GM08714 (cell line): Measurements from ENCODE around the gene MYNN.

Experiments used
- H3K4me3 ChIP-seq: fragments of 200-500 bp; sonication (Bioruptor generic); 2 replicates; pipeline ENCODE4 v1.5.1; 2014; ENCODE audit warnings: mild to moderate bottlenecking, low read length, inconsistent platforms
- ZNF274 ChIP-seq: IDR thresholded peaks from 2 replicates; pipeline ENCODE4 v1.6.1; 2012; ENCODE audit warnings: mild to moderate bottlenecking, low read depth, low read length

The MYNN gene

DNA sequence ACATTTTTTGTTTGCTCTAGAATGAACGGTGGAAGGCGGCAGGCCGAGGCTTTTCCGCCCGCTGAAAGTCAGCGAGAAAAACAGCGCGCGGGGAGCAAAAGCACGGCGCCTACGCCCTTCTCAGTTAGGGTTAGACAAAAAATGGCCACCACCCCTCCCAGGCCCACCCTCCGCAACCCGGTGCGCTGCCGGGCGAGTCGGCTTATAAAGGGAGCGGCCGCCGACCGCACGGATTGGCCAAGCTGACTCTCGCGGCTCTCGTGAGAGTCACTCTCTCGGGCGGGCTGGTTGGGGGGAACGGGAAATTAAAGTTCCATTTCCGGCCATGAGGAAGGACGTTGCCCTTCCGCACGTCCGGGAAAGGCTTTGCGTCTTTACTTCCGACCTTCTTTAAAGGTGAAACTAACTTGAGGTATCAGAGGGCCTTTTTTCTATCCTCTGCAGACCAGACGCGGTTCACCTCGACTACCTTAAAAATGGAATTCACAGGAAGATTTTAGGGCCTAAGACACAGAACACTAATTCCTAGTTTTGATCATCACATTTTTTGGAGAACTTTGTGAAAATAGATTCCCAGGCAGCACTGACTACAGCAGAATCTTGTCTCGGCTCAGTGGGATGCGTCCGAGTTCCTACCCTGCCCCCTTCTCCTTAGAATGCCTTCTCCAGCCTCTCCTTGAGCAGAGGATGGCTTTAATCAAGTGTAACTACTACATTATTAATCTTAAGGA lies 8.1 kb upstream of the MYNN start, which contains the start of gene TERC:
Gene TERC (minus strand): TSS at position 179 of the 731 bp plus-strand sequence.
- peak within 1 kb of the TSS; percentile 60; the same call in 1 of the 2 replicates for H3K4me3 ChIP-seq
- no peak for TF ChIP-seq ZNF274

DNA sequence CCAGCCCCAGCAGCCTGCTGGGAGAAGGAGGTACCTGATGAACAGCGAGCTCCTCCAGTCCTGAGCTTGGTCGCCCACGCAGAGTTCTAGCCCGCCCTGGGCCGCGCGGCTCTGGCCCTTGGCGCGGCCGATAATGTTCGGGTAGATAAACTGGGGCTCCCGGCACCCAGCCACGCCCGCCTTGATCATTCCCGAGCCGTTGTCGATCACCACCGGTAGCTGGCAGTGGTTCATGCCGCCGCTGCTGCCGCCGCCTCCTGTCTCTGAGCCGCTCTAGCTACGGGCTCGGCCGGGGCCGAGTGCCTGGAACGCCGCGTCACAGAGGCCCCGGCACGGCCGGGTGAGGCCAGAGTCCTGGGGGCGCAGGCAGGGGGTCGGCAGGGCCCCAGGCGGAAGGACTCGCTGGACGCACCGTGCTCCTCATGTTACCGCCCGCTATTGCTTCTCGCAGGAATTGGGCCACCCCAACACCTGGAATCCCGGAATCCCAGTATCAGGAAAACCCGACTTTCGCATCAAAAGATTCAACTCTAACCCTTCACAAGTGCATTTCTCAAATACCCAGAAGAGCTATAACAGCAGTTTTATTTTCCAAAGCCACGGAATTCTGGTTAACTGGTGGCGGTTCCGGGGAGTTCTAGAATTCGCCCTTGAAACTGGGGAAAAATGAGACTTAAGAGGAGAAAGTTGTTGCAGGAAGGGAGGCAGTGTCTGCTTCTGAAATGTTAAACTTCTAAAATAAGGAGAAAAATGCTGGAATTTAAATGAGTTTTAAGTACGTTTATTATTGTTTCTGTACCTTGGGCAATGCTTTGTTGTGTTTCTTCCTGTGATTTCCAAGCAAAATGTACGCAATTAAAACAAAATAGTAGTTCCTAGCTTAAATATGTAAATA lies 3.7 kb upstream of the MYNN start, which contains the start of gene ACTRT3:
Gene ACTRT3 (minus strand): TSS at position 275 of the 895 bp plus-strand sequence. CDS start 41 bp downstream, at position 234.
- TF ChIP-seq ZNF274, result no peak
- H3K4me3 ChIP-seq, result peak within 1 kb of the TSS; percentile 96

DNA sequence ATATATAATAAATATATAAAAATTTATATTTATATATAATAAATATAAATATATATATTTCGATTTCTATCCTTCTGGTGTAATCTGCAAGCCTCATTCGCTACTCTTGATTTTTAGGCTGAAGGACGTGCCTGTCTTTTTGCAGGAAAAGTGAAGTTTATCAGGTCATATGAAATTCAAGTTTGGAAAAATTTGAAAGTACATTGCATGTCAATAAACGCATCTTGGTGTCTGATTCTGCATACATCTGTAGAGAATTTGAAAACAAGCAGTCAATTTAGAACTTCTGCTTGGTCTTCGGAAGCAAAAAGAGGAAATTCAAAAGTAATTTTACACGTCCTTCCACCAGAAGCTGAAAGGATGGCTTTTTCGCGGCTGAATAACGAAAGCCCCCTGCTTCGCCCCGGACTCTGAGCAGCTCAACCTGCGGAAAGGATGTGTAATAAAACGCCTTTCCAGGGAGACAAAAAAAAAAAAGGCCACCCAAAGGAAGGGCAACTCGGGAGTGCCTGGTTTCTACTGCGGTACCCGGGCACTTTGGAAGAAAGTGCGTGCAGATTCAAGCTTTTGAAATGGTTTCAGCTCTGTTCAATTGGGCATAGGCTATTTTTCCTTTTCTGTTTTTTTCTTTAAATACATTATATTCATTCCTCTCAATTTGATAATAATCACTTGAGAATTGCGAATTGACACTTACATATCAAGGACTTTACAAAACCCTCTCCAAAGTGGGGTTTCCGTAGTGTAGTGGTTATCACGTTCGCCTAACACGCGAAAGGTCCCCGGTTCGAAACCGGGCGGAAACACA lies 1.5 kb upstream of the MYNN start:
- peak overlapping the region; percentile 77 for H3K4me3 ChIP-seq
- TF ChIP-seq ZNF274, result no peak

DNA sequence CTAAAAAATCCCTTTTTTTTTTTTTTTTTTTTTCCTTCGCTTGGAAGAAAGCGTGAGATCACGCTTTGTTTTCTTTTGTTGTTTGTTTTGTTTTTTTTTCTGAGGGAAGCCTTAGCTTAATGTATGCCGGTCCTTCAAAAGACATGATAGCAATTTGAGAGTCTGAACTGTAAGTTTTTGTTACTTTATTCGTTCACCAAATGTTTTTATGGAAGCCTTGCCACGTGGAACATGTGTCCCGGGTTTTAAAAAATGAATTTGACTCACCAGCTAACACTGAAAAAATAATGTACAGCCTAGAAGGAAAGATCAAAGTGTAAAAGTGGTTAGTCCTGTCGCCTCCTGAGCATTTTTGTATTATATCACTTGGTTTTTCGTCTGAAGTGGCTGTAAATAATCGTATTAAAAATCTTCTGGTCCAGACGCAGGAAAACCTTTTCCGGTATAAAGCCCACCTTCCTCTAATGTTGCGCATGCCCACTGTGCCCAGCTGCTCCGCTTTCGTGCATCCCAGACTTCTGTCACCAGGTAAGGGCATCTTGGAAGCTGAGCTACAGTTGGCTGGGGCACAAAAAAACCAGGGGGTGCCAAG lies 795 bp upstream of the MYNN start:
- peak overlapping the region; percentile 77 for H3K4me3 ChIP-seq
- no peak for TF ChIP-seq ZNF274

DNA sequence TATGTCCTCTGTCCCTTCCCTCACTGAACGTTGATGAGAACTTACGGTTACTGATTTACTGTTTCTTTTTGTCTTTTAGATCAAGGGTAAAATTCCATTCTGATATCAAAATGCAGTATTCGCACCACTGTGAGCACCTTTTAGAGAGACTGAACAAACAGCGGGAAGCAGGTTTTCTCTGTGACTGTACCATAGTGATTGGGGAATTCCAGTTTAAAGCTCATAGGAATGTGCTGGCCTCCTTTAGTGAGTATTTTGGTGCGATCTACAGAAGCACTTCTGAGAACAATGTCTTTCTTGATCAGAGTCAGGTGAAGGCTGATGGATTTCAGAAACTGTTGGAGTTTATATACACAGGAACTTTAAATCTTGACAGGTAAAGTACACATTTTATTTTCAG lies 990 bp downstream of the MYNN start:
- TF ChIP-seq ZNF274, result no peak
- H3K4me3 ChIP-seq, result peak overlapping the region; percentile 77

DNA sequence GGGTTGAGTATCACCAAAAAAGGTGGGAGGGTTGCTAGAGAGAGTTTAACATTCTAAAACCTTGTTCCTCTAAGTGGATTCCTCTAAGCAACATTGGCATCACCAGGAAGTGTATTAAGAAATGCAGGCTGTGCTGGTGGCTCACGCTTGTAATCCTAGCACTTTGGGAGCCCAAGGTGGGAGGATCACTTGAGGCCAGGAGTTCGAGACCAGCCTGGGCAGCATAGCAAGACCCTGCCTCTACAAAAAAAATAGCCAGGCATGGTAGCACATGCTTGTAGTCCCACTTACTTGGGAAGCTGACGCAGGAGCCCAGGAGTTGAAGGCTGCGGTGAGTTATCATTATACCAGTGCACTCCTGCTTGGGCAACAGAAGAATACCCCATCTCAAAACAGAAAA lies 4.6 kb downstream of the MYNN start:
- no peak overlapping the region for H3K4me3 ChIP-seq
- TF ChIP-seq ZNF274, result no peak

DNA sequence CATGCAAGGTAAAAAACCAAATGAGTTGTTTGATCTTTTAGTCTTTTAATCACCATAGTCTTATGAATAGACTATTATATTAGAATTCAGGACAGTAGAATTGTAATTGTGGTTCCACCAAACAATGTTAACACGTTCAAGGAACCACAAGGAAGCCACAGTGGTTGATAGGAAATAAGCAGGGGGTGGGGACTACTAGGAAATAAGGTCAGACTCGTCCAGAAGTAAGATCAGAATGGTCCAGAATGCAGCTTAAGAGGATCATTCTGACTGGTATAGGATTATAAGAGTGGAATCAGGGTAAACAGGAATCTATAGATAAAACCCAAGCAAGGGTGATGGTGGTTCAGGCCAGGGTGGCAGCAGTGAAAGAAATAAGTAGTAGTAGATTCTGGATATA lies 7.5 kb downstream of the MYNN start:
- no peak overlapping the region for H3K4me3 ChIP-seq
- TF ChIP-seq ZNF274, result no peak

DNA sequence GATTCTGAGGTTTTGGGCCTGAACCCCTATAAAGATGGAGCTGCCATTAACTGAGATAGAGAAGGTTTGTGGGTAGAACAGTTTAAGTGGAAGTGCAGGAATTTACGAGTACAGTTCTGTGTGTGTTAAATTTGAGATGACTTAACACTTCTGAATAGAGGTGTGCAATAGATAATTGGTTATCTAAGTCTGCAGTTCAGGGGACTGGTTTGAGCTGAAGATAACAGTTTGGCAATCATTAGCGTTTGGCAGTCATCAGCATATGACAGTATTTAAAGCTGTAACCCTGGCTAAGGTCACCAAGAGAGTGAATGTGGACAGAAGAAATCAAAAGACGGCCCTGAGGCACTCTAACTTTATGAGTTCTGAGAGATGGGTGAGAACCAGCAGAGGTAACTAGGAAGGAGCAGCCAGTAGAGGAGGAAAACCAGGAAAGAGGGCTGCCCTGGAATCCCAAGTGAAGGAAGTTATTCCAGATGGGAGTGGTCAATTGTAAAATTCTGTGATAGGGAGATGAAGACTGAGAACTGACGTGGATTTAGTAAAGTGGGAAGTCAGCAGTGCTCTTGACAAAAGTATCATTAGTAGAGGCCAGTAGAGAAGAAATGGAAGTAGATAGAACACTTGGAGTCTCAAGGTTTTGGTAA lies 8.1 kb downstream of the MYNN start:
- H3K4me3 ChIP-seq, result no peak overlapping the region
- TF ChIP-seq ZNF274, result no peak

DNA sequence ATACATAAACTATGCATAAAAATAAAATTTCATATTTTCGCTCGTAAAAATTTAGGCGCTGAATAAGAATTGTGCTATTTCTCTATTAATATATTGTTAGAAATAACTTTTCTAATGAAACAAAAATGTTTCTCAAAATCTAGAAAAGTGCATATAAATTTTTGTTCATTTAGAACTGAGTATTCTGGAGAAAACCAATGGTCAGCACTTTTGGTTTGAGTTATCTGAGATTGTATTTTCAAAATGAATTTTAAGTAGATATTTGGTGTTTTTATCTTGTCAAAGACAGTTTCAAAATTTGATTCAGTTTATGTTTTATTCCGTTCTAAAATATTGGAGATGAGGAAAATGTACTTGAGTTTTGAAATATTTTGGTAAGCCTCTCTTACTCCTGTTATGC lies 13.9 kb downstream of the MYNN start:
- H3K4me3 ChIP-seq, result no peak overlapping the region
- no peak for TF ChIP-seq ZNF274

DNA sequence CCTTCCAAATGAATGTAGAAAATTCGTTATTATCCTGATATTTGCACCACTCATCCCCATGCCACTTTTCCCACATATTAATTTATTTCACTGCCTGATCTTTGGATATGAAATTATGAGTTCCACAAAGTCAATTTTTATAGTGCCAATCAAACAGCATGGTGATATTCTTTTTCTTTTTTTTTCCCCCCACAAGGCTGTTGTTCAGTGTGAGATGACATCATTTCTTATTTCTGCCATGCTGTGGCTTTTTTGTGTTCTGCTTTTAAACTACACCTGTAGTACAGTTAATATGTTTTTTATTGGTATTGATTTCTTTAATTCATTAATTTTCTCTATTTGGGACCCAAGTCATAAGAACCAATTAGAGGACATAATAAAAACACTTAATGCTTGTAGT lies 14.6 kb downstream of the MYNN start:
- no peak for TF ChIP-seq ZNF274

DNA sequence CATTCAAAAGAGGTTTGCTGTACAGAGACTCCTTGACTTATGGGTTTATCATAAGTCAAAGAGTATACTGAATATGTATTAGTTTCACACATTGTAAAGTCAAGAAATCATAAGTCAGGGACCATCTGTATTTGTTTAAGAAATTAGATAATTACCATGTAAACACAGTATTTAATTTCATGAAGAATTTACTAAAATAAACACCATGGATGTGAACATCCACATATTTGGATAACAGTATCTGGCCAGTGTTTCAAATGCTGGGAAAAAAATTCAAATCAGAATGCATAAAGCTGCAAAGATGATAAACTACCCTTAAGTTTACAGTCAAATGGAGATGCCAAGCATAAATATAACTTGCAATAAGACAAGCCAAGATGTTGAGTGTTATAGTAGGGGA lies 17.0 kb downstream of the MYNN start:
- H3K4me3 ChIP-seq, result no peak overlapping the region
- no peak for TF ChIP-seq ZNF274

More for the DNA sequence above, 14.6 kb downstream of the MYNN start:
- H3K4me3 ChIP-seq, result no peak overlapping the region

DNA sequence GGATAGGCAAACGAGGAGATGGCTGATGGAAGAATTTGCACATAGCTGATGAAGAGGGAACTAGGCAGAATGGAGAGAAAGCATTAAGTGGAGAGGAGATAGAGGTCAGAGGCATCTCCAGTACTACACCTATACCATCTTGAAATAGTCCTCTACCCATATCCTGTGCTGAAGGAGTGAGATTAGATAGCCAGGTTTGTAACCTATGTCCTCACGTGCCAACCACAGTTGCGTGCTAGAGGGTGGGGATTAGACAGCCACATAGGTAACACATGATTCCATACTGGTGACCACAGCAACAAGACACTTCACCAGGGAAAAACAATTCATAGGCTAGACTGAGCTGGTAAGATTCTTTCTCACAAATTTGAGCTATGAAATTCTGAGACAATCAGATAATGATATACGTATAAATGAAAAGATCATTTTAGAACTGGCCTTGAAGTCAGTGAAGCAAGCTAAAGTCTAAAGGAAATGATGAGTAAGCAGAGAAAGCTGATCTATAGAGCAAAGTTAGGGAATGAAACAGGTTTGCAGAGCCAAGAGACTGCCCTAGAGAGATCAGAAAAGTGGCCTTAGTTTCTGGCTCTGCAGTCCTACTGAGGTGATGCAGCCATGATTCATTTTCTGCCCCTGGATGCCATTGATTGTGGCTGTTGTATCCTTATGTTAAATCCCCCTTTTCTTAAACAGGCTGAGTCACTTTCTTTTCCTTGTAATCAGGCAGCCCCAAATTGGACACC lies 17.7 kb downstream of the MYNN start:
- H3K4me3 ChIP-seq, result no peak overlapping the region
- no peak for TF ChIP-seq ZNF274

DNA sequence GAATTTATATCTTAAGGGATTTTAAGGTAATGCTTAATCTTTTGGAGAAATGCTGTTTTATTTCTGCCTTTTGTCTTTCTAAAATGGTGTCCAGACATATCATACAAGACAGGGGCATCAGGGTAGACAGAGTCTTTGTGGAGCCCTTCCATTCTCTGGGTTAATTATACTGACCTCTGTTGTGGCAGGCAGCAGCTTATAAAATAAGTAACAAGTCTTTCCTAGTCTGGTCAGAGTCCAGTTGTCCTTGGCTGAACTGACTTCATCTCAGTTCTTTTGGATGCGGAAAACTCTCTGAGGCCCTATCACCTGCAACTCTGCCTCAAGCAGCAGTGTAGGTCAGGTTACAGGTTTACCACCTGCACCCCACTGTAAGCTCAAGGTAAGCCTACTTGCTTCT lies 19.2 kb downstream of the MYNN start:
- H3K4me3 ChIP-seq, result no peak overlapping the region
- no peak for TF ChIP-seq ZNF274

DNA sequence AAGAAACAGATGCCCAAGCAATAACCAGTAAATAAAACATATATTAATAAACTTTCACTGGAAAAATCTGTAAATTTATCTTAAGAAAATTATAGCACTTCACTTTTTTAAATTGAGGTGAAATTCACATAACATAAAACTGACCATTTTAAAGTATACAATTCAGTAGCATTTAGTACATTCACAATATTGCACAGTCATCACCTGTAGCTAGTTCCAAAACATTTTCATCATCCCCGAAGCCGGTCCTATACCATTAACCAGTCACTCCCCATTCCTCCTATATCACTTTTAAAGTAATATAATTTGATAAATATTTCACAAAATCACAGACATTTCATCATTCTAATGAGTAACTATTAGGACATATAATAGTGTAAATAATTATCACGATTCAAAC lies 31.5 kb downstream of the MYNN start:
- TF ChIP-seq ZNF274, result no peak
- no peak overlapping the region for H3K4me3 ChIP-seq
